GM19351 (cell line): ENCODE data around the gene ACADM.
A peak's percentile ranks its signal among the peaks of the same experiment; 100 is the strongest.
"Not testable (repeated sequence)": the region's sequence is repeated elsewhere in the genome, so short reads cannot be mapped to it uniquely, and the experiment has no call there.

ENCODE experiments used
- ATAC-seq: cut with Tn5 transposase; IDR thresholded peaks from one replicate; pipeline ENCODE4 v1.9.1; 2021; ENCODE audit warnings: mild to moderate bottlenecking, moderate library complexity; ENCODE audit not compliant: unreplicated experiment

ACADM gene

GRCh38 chr1:75791022-75791421 is 66.5 kb downstream of the ACADM start:
- ATAC-seq, result no peak

- ATAC-seq, result no peak
These were observed 67.6 kb downstream of the ACADM start for GRCh38 chr1:75792091-75792490.

- ATAC-seq, result no peak
These were observed 69.9 kb downstream of the ACADM start for GRCh38 chr1:75794382-75794781.

GRCh38 chr1:75795703-75796193 is 71.2 kb downstream of the ACADM start:
- ATAC-seq, result peak; percentile 6

- peak; percentile 29 for ATAC-seq
These were observed 72.1 kb downstream of the ACADM start, which contains the start of gene MSH4 for GRCh38 chr1:75796376-75797272. MSH4 (plus strand) TSS chr1:75796882; CDS start chr1:75796986, 104 bp downstream.

- peak; percentile 25 for ATAC-seq
These were observed 72.7 kb downstream of the ACADM start for GRCh38 chr1:75797273-75797588.

GRCh38 chr1:75797606-75798216 is 73.2 kb downstream of the ACADM start:
- ATAC-seq, result no peak

- not testable (repeated sequence) for ATAC-seq
These were observed 77.0 kb downstream of the ACADM start for GRCh38 chr1:75801480-75801879.

GRCh38 chr1:75808921-75809320 is 84.4 kb downstream of the ACADM start:
- no peak for ATAC-seq

- not testable (repeated sequence) for ATAC-seq
These were observed 85.6 kb downstream of the ACADM start for GRCh38 chr1:75810113-75810512.

GRCh38 chr1:75811211-75811981 is 86.9 kb downstream of the ACADM start:
- ATAC-seq, result no peak

- no peak for ATAC-seq
These were observed 87.6 kb downstream of the ACADM start for GRCh38 chr1:75812065-75812464.
